ENCODE results near the gene MAP3K19.
"Not testable (repeated sequence)": the region's sequence is repeated elsewhere in the genome, so short reads cannot be mapped to it uniquely, and the experiment has no call there.

The MAP3K19 gene

GRCh38 chr2:135050684-135051083 lies 3.4 kb upstream of the MAP3K19 start:
- Histone ChIP-seq H3K4me1 (ENCODE audit: control insufficient read depth in 1 of 2, insufficient read depth in 1 of 2, low read depth in 1 of 2, low read length in 1 of 2) (peaks cover 22 to 23% of the 10 kb centered on the region in 2 experiments), H3K4me3 (ENCODE audit: low read depth in 1 of 2, low read length in 1 of 2) (no peak overlapping the region), H3K9me3 (no peaks in the 10 kb centered on the region), H3K36me3 (no peaks in the 10 kb centered on the region), H3K27ac (no peak overlapping the region), H3K27me3 (peaks cover 18% of the 10 kb centered on the region)
- TF ChIP-seq, protein P1, sequence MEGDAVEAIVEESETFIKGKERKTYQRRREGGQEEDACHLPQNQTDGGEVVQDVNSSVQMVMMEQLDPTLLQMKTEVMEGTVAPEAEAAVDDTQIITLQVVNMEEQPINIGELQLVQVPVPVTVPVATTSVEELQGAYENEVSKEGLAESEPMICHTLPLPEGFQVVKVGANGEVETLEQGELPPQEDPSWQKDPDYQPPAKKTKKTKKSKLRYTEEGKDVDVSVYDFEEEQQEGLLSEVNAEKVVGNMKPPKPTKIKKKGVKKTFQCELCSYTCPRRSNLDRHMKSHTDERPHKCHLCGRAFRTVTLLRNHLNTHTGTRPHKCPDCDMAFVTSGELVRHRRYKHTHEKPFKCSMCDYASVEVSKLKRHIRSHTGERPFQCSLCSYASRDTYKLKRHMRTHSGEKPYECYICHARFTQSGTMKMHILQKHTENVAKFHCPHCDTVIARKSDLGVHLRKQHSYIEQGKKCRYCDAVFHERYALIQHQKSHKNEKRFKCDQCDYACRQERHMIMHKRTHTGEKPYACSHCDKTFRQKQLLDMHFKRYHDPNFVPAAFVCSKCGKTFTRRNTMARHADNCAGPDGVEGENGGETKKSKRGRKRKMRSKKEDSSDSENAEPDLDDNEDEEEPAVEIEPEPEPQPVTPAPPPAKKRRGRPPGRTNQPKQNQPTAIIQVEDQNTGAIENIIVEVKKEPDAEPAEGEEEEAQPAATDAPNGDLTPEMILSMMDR (IDR thresholded peaks at IDR 0.05): no peak

- Histone ChIP-seq H3K4me3 (ENCODE audit: low read depth in 1 of 2, low read length in 1 of 2) (no peak overlapping the region), H3K36me3 (no peaks in the 10 kb centered on the region), H3K9me3 (no peaks in the 10 kb centered on the region), H3K27me3 (peaks cover 22% of the 10 kb centered on the region), H3K4me1 (ENCODE audit: control insufficient read depth in 1 of 2, insufficient read depth in 1 of 2, low read depth in 1 of 2, low read length in 1 of 2) (peaks cover 22 to 23% of the 10 kb centered on the region in 2 experiments), H3K27ac (no peak overlapping the region)
- TF ChIP-seq, protein P1 (IDR thresholded peaks at IDR 0.05): no peak
Observed at GRCh38 chr2:135050132-135050531, 2.9 kb upstream of the MAP3K19 start.

- peaks cover 34% of the 10 kb centered on the region for H3K27me3 ChIP-seq
- H3K36me3 ChIP-seq: no peaks in the 10 kb centered on the region
- no peak overlapping the region for H3K4me3 ChIP-seq (ENCODE audit: low read depth in 1 of 2, low read length in 1 of 2)
- TF ChIP-seq, protein P1 (IDR thresholded peaks at IDR 0.05): no peak
- H3K27ac ChIP-seq: no peak overlapping the region
- H3K4me1 ChIP-seq (ENCODE audit: control insufficient read depth in 1 of 2, insufficient read depth in 1 of 2, low read depth in 1 of 2, low read length in 1 of 2): peaks cover 7 to 10% of the 10 kb centered on the region in 2 experiments
- H3K9me3 ChIP-seq: no peaks in the 10 kb centered on the region
Observed at GRCh38 chr2:135048122-135048521, 875 bp upstream of the MAP3K19 start.

- H3K27me3 ChIP-seq: peaks cover 39% of the 10 kb centered on the region
- no peaks in the 10 kb centered on the region for H3K36me3 ChIP-seq
- H3K9me3 ChIP-seq: no peaks in the 10 kb centered on the region
- no peaks in the 10 kb centered on the region for H3K4me1 ChIP-seq (ENCODE audit: control insufficient read depth in 1 of 2, insufficient read depth in 1 of 2, low read depth in 1 of 2, low read length in 1 of 2)
- no peak overlapping the region for H3K4me3 ChIP-seq (ENCODE audit: low read depth in 1 of 2, low read length in 1 of 2)
- H3K27ac ChIP-seq: no peak overlapping the region
- TF ChIP-seq, protein P1 (IDR thresholded peaks at IDR 0.05): no peak
Observed at GRCh38 chr2:135043345-135043744, 3.9 kb downstream of the MAP3K19 start.

GRCh38 chr2:135037831-135038230 lies 9.4 kb downstream of the MAP3K19 start:
- Histone ChIP-seq H3K9me3 (no peaks in the 10 kb centered on the region), H3K27me3 (peaks cover 5% of the 10 kb centered on the region), H3K27ac (no peak overlapping the region), H3K4me1 (ENCODE audit: control insufficient read depth in 1 of 2, insufficient read depth in 1 of 2, low read depth in 1 of 2, low read length in 1 of 2) (no peaks in the 10 kb centered on the region), H3K4me3 (ENCODE audit: low read depth in 1 of 2, low read length in 1 of 2) (no peak overlapping the region), H3K36me3 (no peaks in the 10 kb centered on the region)
- TF ChIP-seq, protein P1 (IDR thresholded peaks at IDR 0.05): no peak

- not testable (repeated sequence) for H3K27me3 ChIP-seq; H3K36me3 ChIP-seq; H3K27ac ChIP-seq; H3K9me3 ChIP-seq; H3K4me3 ChIP-seq (ENCODE audit: low read depth in 1 of 2, low read length in 1 of 2); H3K4me1 ChIP-seq (ENCODE audit: control insufficient read depth in 1 of 2, insufficient read depth in 1 of 2, low read depth in 1 of 2, low read length in 1 of 2)
Observed at GRCh38 chr2:135033216-135033615, 14.0 kb downstream of the MAP3K19 start.

Data from neutrophil (primary cell).